Stimulated activated CD8-positive, alpha-beta memory T cell treated with anti-CD3 and anti-CD28 coated beads, Interleukin-7, amount 100 ng/mL, for 1 hour (primary cell): ENCODE data around the gene HPSE2.

ENCODE experiments used
- DNase-seq, 2 donors: peaks; one replicate each; pipeline ENCODE4 v3.0.0-alpha.2; 2020; ENCODE audit warnings: low read depth in 2 of 2

Gene HPSE2

GRCh38 chr10:98684019-98684899 lies 551.4 kb downstream of the HPSE2 start:
- DNase-seq = no peak

- no peak for DNase-seq
These were observed 558.8 kb downstream of the HPSE2 start for GRCh38 chr10:98676895-98677294.

- DNase-seq = no peak
These were observed 559.8 kb downstream of the HPSE2 start for GRCh38 chr10:98675902-98676301.

GRCh38 chr10:98673171-98673782 lies 562.4 kb downstream of the HPSE2 start:
- no peak for DNase-seq

- DNase-seq = no peak
These were observed 568.6 kb downstream of the HPSE2 start for GRCh38 chr10:98667081-98667480.

- no peak for DNase-seq
These were observed 569.4 kb downstream of the HPSE2 start for GRCh38 chr10:98666276-98666675.

GRCh38 chr10:98664329-98665042 lies 571.2 kb downstream of the HPSE2 start:
- DNase-seq = no peak

GRCh38 chr10:98659951-98660350 lies 575.7 kb downstream of the HPSE2 start:
- no peak for DNase-seq

GRCh38 chr10:98655492-98655891 lies 580.2 kb downstream of the HPSE2 start:
- DNase-seq = no peak

GRCh38 chr10:98649170-98649569 lies 586.5 kb downstream of the HPSE2 start:
- DNase-seq = no peak

GRCh38 chr10:98646998-98647917 lies 588.4 kb downstream of the HPSE2 start:
- no peak for DNase-seq

- no peak for DNase-seq
These were observed 591.2 kb downstream of the HPSE2 start for GRCh38 chr10:98644466-98644865.

GRCh38 chr10:98642281-98642680 lies 593.4 kb downstream of the HPSE2 start:
- no peak for DNase-seq

- no peak for DNase-seq
These were observed 596.7 kb downstream of the HPSE2 start for GRCh38 chr10:98638920-98639319.

- no peak for DNase-seq
These were observed 598.7 kb downstream of the HPSE2 start for GRCh38 chr10:98636921-98637329.

- no peak for DNase-seq
These were observed 603.0 kb downstream of the HPSE2 start for GRCh38 chr10:98632456-98633150.

- no peak for DNase-seq
These were observed 607.4 kb downstream of the HPSE2 start for GRCh38 chr10:98628206-98628605.

GRCh38 chr10:98627711-98628110 lies 607.9 kb downstream of the HPSE2 start:
- DNase-seq = no peak

GRCh38 chr10:98624963-98625362 lies 610.7 kb downstream of the HPSE2 start:
- no peak for DNase-seq

- DNase-seq = no peak
These were observed 612.5 kb downstream of the HPSE2 start for GRCh38 chr10:98623176-98623575.

- no peak for DNase-seq
These were observed 614.0 kb downstream of the HPSE2 start for GRCh38 chr10:98621630-98622029.
